Activated naive CD8-positive, alpha-beta T cell treated with anti-CD3 and anti-CD28 coated beads for 36 hours (primary cell): ENCODE measurements around the gene SND1. TPM values are rescaled to one million over a fixed set of nuclear protein-coding genes. Genes with fewer than 3 reads are reported as not detected.

Source experiments
- DNase-seq: peaks from one replicate; pipeline ENCODE4 v3.0.0; 2021
- H3K27ac Mint-ChIP-seq: one replicate; pipeline ENCODE4 v1.8.0; 2022; ENCODE audit warnings: mild to moderate bottlenecking, moderate library complexity, mixed read lengths
- H3K27me3 Mint-ChIP-seq: one replicate; pipeline ENCODE4 v1.8.0; 2022; ENCODE audit warnings: mild to moderate bottlenecking, mixed read lengths
- H3K36me3 Mint-ChIP-seq: one replicate; pipeline ENCODE4 v1.8.0; 2021; ENCODE audit warnings: mild to moderate bottlenecking, mixed read lengths
- H3K4me1 Mint-ChIP-seq: one replicate; pipeline ENCODE4 v1.8.0; 2021; ENCODE audit warnings: mixed read lengths
- H3K4me3 Mint-ChIP-seq: one replicate; pipeline ENCODE4 v1.8.0; 2022; ENCODE audit warnings: mild to moderate bottlenecking, moderate library complexity, mixed read lengths
- H3K9me3 Mint-ChIP-seq: one replicate; pipeline ENCODE4 v1.8.0; 2022; ENCODE audit warnings: mixed read lengths
- total RNA-seq, 2 experiments: library from RNA; stranded (reverse); gene quantifications; one replicate each; pipeline ENCODE4 v1.2.3, GENCODE V29; 2021

Gene SND1
- total RNA-seq, result 100 to 1,000 TPM; 192 to 201 TPM

- Mint-ChIP-seq H3K27ac (peak within 1 kb of the TSS; percentile 91), H3K4me1 (peaks cover 21% of the 10 kb centered on the region), H3K36me3 (peaks cover 39% of the 10 kb centered on the region), H3K27me3 (no peaks in the 10 kb centered on the region), H3K9me3 (no peaks in the 10 kb centered on the region), H3K4me3 (peak within 1 kb of the TSS; percentile 98)
- DNase-seq, result peak; percentile 99
These were observed at the start of gene SND1 for GRCh38 chr7:127651556-127652332. Gene SND1, plus strand, starts transcription at chr7:127652194. Its CDS starts 180 bp downstream, at chr7:127652374.

GRCh38 chr7:127608446-127608845 lies 43.5 kb upstream of the SND1 start:
- Mint-ChIP-seq H3K27me3 (peaks cover 11% of the 10 kb centered on the region), H3K27ac (no peak overlapping the region), H3K9me3 (no peaks in the 10 kb centered on the region), H3K4me3 (no peak overlapping the region), H3K36me3 (no peaks in the 10 kb centered on the region), H3K4me1 (no peaks in the 10 kb centered on the region)
- no peak for DNase-seq

DNA sequence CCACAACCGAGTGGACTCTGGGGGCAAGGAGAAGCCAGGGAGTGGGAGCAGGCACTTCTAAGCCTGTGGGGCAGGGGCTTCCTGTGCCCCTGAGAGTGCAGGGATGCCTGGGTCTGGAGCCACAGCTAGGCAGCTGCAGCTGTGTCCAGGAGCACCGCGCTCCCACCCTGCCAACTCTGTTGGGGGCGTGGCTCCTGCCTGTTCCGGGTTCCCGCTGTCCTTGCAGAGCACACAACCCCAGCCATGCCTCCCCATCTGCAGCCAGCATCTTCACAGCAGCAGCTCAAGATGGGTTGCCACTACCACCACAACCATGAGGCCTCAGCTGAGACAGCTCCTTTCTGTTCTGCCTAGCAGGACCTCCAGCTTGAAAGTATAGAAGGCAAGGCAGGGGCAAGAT lies 42.7 kb upstream of the SND1 start:
- Mint-ChIP-seq H3K4me3 (no peak overlapping the region), H3K27me3 (peaks cover 16% of the 10 kb centered on the region), H3K4me1 (no peaks in the 10 kb centered on the region), H3K27ac (no peak overlapping the region), H3K9me3 (no peaks in the 10 kb centered on the region), H3K36me3 (no peaks in the 10 kb centered on the region)
- no peak for DNase-seq

DNA sequence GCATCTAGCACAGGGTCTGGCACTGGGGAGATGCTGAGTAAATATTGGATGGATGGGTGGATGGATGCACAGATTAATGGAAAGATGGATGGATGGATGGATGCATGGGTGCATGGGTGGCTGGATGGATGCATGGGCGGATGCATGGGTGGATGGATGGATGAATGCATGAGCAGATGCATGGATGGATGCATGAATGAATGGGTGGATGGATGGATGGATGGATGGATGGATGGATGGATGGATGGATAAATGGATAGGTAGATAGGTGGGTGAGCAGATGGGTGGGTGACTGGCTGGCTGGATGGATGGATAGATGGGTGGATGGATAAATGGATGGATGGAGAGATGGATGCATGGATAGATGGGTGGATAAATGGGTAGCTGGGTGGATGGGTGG lies 39.7 kb upstream of the SND1 start:
- no peaks in the 10 kb centered on the region for H3K4me1 Mint-ChIP-seq
- H3K27me3 Mint-ChIP-seq, result peaks cover 31% of the 10 kb centered on the region
- H3K36me3 Mint-ChIP-seq, result no peaks in the 10 kb centered on the region
- no peaks in the 10 kb centered on the region for H3K9me3 Mint-ChIP-seq
- H3K27ac Mint-ChIP-seq, result no peak overlapping the region
- no peak for DNase-seq
- no peak overlapping the region for H3K4me3 Mint-ChIP-seq

- H3K27ac Mint-ChIP-seq, result no peak overlapping the region
- H3K4me3 Mint-ChIP-seq, result no peak overlapping the region
- peaks cover 7% of the 10 kb centered on the region for H3K4me1 Mint-ChIP-seq
- H3K9me3 Mint-ChIP-seq, result no peaks in the 10 kb centered on the region
- DNase-seq, result no peak
- no peaks in the 10 kb centered on the region for H3K36me3 Mint-ChIP-seq
- peaks cover 65% of the 10 kb centered on the region for H3K27me3 Mint-ChIP-seq
These were observed 35.3 kb upstream of the SND1 start for GRCh38 chr7:127616724-127617123.

- no peaks in the 10 kb centered on the region for H3K9me3 Mint-ChIP-seq
- peaks cover 75% of the 10 kb centered on the region for H3K27me3 Mint-ChIP-seq
These were observed 34.0 kb upstream of the SND1 start, which contains the start of gene PAX4 for GRCh38 chr7:127618042-127618441. Gene PAX4, minus strand, starts transcription at chr7:127618142. Its CDS starts 2,214 bp downstream, at chr7:127615928.

DNA sequence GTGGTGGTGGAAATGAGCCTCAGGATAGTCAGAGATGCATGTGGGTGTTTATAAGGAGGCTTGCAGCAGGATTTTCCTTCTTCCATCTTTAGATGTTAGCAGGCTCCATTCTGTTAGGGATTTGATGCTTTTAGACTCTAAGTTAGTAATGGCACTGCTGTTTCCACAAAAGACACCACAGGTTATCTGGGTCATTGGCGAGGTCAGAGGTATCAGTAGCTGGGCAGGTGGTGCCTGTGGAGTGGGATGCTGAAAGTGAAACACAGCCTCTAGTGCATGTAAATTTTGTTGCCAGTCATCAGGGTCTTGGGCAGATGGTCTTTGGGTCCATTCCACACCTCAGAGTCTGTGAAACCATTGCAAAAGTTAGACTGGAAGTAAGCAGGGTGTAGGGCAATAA lies 33.2 kb upstream of the SND1 start:
- H3K4me3 Mint-ChIP-seq, result no peak overlapping the region
- H3K27me3 Mint-ChIP-seq, result peaks cover 71% of the 10 kb centered on the region
- no peaks in the 10 kb centered on the region for H3K9me3 Mint-ChIP-seq
- H3K4me1 Mint-ChIP-seq, result peaks cover 7% of the 10 kb centered on the region
- no peaks in the 10 kb centered on the region for H3K36me3 Mint-ChIP-seq
- no peak for DNase-seq
- no peak overlapping the region for H3K27ac Mint-ChIP-seq

More at GRCh38 chr7:127618042-127618441, 34.0 kb upstream of the SND1 start, which contains the start of gene PAX4:
- Mint-ChIP-seq H3K4me3 (no peak within 1 kb of the TSS), H3K27ac (no peak within 1 kb of the TSS), H3K36me3 (no peaks in the 10 kb centered on the region), H3K4me1 (peaks cover 7% of the 10 kb centered on the region)
- DNase-seq, result no peak

GRCh38 chr7:127619681-127620405 lies 32.2 kb upstream of the SND1 start:
- no peak overlapping the region for H3K4me3 Mint-ChIP-seq
- no peaks in the 10 kb centered on the region for H3K9me3 Mint-ChIP-seq
- H3K27ac Mint-ChIP-seq, result no peak overlapping the region
- peaks cover 77% of the 10 kb centered on the region for H3K27me3 Mint-ChIP-seq
- H3K36me3 Mint-ChIP-seq, result no peaks in the 10 kb centered on the region
- H3K4me1 Mint-ChIP-seq, result peaks cover 7% of the 10 kb centered on the region
- DNase-seq, result no peak

- Mint-ChIP-seq H3K4me3 (peak overlapping the region; percentile 6), H3K9me3 (no peaks in the 10 kb centered on the region), H3K27ac (no peak overlapping the region), H3K27me3 (peaks cover 79% of the 10 kb centered on the region), H3K4me1 (peaks cover 7% of the 10 kb centered on the region), H3K36me3 (no peaks in the 10 kb centered on the region)
- DNase-seq, result no peak
These were observed 31.4 kb upstream of the SND1 start for GRCh38 chr7:127620406-127621233.

- H3K36me3 Mint-ChIP-seq, result no peaks in the 10 kb centered on the region
- peaks cover 8% of the 10 kb centered on the region for H3K4me1 Mint-ChIP-seq
- H3K27ac Mint-ChIP-seq, result no peak overlapping the region
- no peak overlapping the region for H3K4me3 Mint-ChIP-seq
- no peaks in the 10 kb centered on the region for H3K9me3 Mint-ChIP-seq
- no peak for DNase-seq
- peaks cover 46% of the 10 kb centered on the region for H3K27me3 Mint-ChIP-seq
These were observed 26.7 kb upstream of the SND1 start for GRCh38 chr7:127625331-127625730.

GRCh38 chr7:127628445-127628844 lies 23.5 kb upstream of the SND1 start:
- Mint-ChIP-seq H3K36me3 (no peaks in the 10 kb centered on the region), H3K27ac (no peak overlapping the region), H3K27me3 (peaks cover 30% of the 10 kb centered on the region), H3K9me3 (no peaks in the 10 kb centered on the region), H3K4me1 (peaks cover 3% of the 10 kb centered on the region), H3K4me3 (no peak overlapping the region)
- no peak for DNase-seq

GRCh38 chr7:127629268-127629854 lies 22.6 kb upstream of the SND1 start:
- H3K27ac Mint-ChIP-seq, result no peak overlapping the region
- no peaks in the 10 kb centered on the region for H3K9me3 Mint-ChIP-seq

GRCh38 chr7:127632276-127632910 lies 19.6 kb upstream of the SND1 start:
- no peak for DNase-seq
- no peaks in the 10 kb centered on the region for H3K9me3 Mint-ChIP-seq
- no peak overlapping the region for H3K4me3 Mint-ChIP-seq
- no peak overlapping the region for H3K27ac Mint-ChIP-seq
- H3K36me3 Mint-ChIP-seq, result no peaks in the 10 kb centered on the region
- H3K4me1 Mint-ChIP-seq, result peaks cover 7% of the 10 kb centered on the region
- H3K27me3 Mint-ChIP-seq, result peaks cover 32% of the 10 kb centered on the region

More at GRCh38 chr7:127629268-127629854, 22.6 kb upstream of the SND1 start:
- Mint-ChIP-seq H3K4me3 (no peak overlapping the region), H3K36me3 (no peaks in the 10 kb centered on the region), H3K27me3 (peaks cover 27% of the 10 kb centered on the region), H3K4me1 (peaks cover 3% of the 10 kb centered on the region)
- peak; percentile 43 for DNase-seq

- Mint-ChIP-seq H3K27me3 (peaks cover 38% of the 10 kb centered on the region), H3K4me3 (no peak overlapping the region), H3K4me1 (peaks cover 4% of the 10 kb centered on the region), H3K9me3 (no peaks in the 10 kb centered on the region), H3K36me3 (no peaks in the 10 kb centered on the region), H3K27ac (no peak overlapping the region)
- DNase-seq, result no peak
These were observed 16.2 kb upstream of the SND1 start for GRCh38 chr7:127635659-127636285.
